HG02642 (cell line): ENCODE results near the gene RHBDF2.
A peak's percentile ranks its signal among the peaks of the same experiment; 100 is the strongest.
"Not testable (repeated sequence)": the region's sequence is repeated elsewhere in the genome, so short reads cannot be mapped to it uniquely, and the experiment has no call there.

ENCODE experiments used
- ATAC-seq: cut with Tn5 transposase; IDR thresholded peaks from one replicate; pipeline ENCODE4 v1.9.1; 2021; ENCODE audit warnings: mild to moderate bottlenecking; ENCODE audit not compliant: unreplicated experiment, poor library complexity

The RHBDF2 gene

GRCh38 chr17:76527430-76528111 lies 26.3 kb upstream of the RHBDF2 start:
- no peak for ATAC-seq

- ATAC-seq: not testable (repeated sequence)
Observed at GRCh38 chr17:76527016-76527415, 25.8 kb upstream of the RHBDF2 start.

- not testable (repeated sequence) for ATAC-seq
Observed at GRCh38 chr17:76525513-76525833, 24.2 kb upstream of the RHBDF2 start.

GRCh38 chr17:76524598-76525512 lies 23.6 kb upstream of the RHBDF2 start:
- ATAC-seq: no peak

GRCh38 chr17:76523084-76524037 lies 22.1 kb upstream of the RHBDF2 start:
- peak; percentile 63 for ATAC-seq

- ATAC-seq: not testable (repeated sequence)
Observed at GRCh38 chr17:76521683-76522082, 20.5 kb upstream of the RHBDF2 start.

- ATAC-seq: no peak
Observed at GRCh38 chr17:76521262-76521661, 20.0 kb upstream of the RHBDF2 start.

- no peak for ATAC-seq
Observed at GRCh38 chr17:76519048-76519966, 18.1 kb upstream of the RHBDF2 start.

- ATAC-seq: no peak
Observed at GRCh38 chr17:76517638-76518038, 16.4 kb upstream of the RHBDF2 start.

GRCh38 chr17:76515274-76515949 lies 14.2 kb upstream of the RHBDF2 start:
- ATAC-seq: peak; percentile 49

- not testable (repeated sequence) for ATAC-seq
Observed at GRCh38 chr17:76514355-76514754, 13.1 kb upstream of the RHBDF2 start.

- ATAC-seq: no peak
Observed at GRCh38 chr17:76513306-76513692, 12.1 kb upstream of the RHBDF2 start.

- no peak for ATAC-seq
Observed at GRCh38 chr17:76512366-76513305, 11.4 kb upstream of the RHBDF2 start.

GRCh38 chr17:76511668-76512365 lies 10.6 kb upstream of the RHBDF2 start:
- ATAC-seq: no peak

- no peak for ATAC-seq
Observed at GRCh38 chr17:76510831-76511244, 9.6 kb upstream of the RHBDF2 start.

GRCh38 chr17:76508472-76509063 lies 7.3 kb upstream of the RHBDF2 start:
- not testable (repeated sequence) for ATAC-seq
